Upper lobe of left lung (tissue), 4 donors: Measurements from ENCODE around the gene FOXP1.

Source experiments
- CTCF ChIP-seq, 6 experiments: fragments of 450-650 bp in 4 of 6; fragments of 200-600 bp in 2 of 6; sonication (generic) in 2 of 6; IDR thresholded peaks; one replicate each; pipeline ENCODE4 v1.5.1; 2016 to 2019; ENCODE audit warnings: antibody characterized with exemption in 6 of 6
- EP300 ChIP-seq, 4 donors: sonication (generic); formaldehyde crosslinking; IDR thresholded peaks; one replicate each; pipeline ENCODE4 v1.5.1; 2017; ENCODE audit warnings: antibody characterized with exemption in 4 of 4, control low read depth in 2 of 4
- POLR2A ChIP-seq, 4 donors: fragments of 450-650 bp; IDR thresholded peaks; one replicate each; pipeline ENCODE4 v1.5.1; 2016 to 2017; ENCODE audit warnings: antibody characterized with exemption in 4 of 4, mild to moderate bottlenecking in 2 of 4
- POLR2AphosphoS5 ChIP-seq, 2 donors: sonication (generic); formaldehyde crosslinking; IDR thresholded peaks; one replicate each; pipeline ENCODE4 v1.5.1; 2017; ENCODE audit warnings: antibody characterized with exemption in 2 of 2

- TF ChIP-seq CTCF (IDR thresholded peaks at IDR 0.05) (no peak), POLR2AphosphoS5 (IDR thresholded peaks at IDR 0.05) (no peak), POLR2A (IDR thresholded peaks at IDR 0.05) (no peak), EP300 (IDR thresholded peaks at IDR 0.05) (no peak)
Observed at GRCh38 chr3:71162221-71162620, 421.3 kb downstream of the FOXP1 start.
